HTR-8/SVneo (cell line): Measurements from ENCODE around the gene TUSC7.

ENCODE experiments used
- DNase-seq: peaks from one replicate; pipeline ENCODE4 v3.0.0; 2011; ENCODE audit warnings: low spot score, mixed read lengths; ENCODE audit not compliant: insufficient read length
- FAIRE-seq: peaks from 2 replicates; lab custom pipeline; 2011; peaks lifted over from hg19 to GRCh38; lab: Jason Lieb, UNC

The TUSC7 gene

DNA sequence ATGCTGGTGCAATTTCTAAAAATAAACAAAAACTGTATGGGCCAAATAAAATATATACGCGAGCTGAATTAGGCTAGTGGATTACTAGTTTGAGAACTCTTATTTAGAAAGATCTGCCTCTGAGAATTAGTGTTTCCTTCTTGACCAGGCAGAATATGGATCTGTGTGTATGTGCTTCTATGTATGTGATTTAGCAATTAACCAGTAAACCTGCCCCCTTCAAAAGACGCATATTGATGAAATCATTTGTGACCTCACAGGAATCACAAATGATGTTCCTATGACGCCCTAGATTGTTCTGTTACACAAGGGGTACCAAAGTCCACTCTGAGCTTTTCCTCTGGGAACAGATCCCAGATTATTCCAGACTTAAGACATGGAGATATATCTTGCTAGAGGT is at the start of gene TUSC7:
Gene TUSC7 (plus strand): TSS at position 301 of the 400 bp plus-strand sequence.
- FAIRE-seq (no peak), DNase-seq (no peak)

- FAIRE-seq: no peak
- DNase-seq: no peak
Measured at GRCh38 chr3:116661196-116661595, 48.4 kb upstream of the TUSC7 start.

- DNase-seq: no peak
- no peak for FAIRE-seq
Measured at GRCh38 chr3:116663161-116664110, 46.1 kb upstream of the TUSC7 start.

- DNase-seq: no peak
- FAIRE-seq: no peak
Measured at GRCh38 chr3:116667324-116667723, 42.3 kb upstream of the TUSC7 start.

GRCh38 chr3:116667791-116668190 is 41.8 kb upstream of the TUSC7 start:
- no peak for FAIRE-seq

DNA sequence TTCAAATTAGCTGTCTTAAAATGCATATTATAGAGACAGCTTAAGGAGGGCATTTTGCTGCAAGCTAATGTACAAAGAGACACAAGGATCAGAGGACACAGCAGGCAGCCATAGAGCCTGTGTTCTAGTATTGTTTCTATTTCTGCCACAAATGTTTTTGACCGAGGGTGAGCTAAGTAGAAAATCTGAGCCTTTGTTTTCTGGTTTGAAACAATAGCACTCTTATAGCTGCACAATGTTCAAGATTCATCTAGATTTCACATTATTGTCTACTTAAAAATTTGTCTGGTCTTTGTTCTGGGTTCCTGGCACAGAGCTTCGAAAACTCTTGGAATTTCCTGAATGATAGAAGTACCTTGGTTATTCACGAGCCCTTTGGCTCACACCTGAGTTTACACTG is 40.0 kb upstream of the TUSC7 start:
- FAIRE-seq (no peak), DNase-seq (no peak)

More at GRCh38 chr3:116667791-116668190, 41.8 kb upstream of the TUSC7 start:
- no peak for DNase-seq

GRCh38 chr3:116671151-116671550 is 38.4 kb upstream of the TUSC7 start:
- no peak for DNase-seq
- FAIRE-seq: no peak

- DNase-seq (no peak), FAIRE-seq (no peak)
Measured at GRCh38 chr3:116678853-116679252, 30.7 kb upstream of the TUSC7 start.

GRCh38 chr3:116691041-116691440 is 18.5 kb upstream of the TUSC7 start:
- FAIRE-seq (no peak), DNase-seq (no peak)

GRCh38 chr3:116701070-116701469 is 8.5 kb upstream of the TUSC7 start:
- FAIRE-seq: no peak
- no peak for DNase-seq

- no peak for DNase-seq
- FAIRE-seq: no peak
Measured at GRCh38 chr3:116702334-116702733, 7.2 kb upstream of the TUSC7 start.

GRCh38 chr3:116707531-116707930 is 2.0 kb upstream of the TUSC7 start:
- no peak for DNase-seq
- FAIRE-seq: no peak

DNA sequence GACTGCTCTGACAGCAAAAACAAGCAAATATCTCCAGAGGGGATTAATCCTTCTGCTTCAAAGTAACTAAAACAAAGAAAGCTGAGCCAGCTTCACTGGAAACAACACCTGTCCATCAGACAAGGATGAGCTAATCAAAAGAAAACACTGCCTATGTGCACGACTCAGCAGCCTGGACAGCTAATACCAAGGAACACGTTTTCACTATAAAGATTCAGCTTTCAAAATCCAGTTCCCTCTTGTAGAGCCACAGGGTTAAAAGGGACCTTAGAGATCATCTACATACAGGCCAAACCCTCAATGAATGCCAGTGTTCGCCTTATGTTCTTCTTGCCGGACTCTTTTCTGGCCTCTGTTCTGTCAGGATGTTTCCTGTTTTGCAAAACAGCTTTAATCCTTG is 6.9 kb downstream of the TUSC7 start:
- FAIRE-seq: no peak
- DNase-seq: no peak

DNA sequence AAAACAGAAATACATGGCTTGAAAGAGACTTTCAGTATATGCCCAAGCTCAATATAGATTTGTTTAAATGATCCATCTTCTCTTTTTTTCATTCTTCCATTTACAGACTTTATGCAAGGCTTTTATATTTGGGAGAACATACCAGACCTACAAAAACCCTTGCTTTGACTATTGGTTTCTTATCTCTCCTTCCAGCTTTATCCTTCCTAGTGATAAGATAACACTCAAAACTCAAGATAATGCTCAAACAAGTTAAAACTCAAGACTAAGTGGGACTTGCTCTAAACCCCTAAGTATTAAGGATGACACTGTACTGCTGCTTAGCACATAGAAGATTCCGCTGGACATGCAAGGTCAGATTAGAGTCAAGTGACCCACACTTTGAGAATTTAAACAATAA is 8.0 kb downstream of the TUSC7 start:
- DNase-seq (no peak), FAIRE-seq (no peak)

DNA sequence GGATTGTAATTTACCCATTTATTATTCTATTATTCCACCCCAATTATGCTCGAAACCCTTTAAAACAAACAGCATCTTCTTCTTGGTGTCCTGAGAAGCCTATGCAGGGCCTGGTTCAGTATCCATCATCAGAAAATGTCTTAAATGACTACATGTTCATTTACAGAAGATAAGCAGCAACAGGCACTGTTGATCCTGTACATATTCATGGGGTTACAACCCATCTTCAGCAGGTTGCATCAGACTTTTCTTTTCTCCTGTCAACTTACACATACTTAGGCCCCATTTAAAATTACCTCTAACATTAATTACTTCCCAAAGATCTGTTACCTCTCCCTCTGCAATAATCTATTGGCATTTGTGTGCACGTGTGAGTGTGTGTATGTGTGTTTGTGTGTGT is 18.9 kb downstream of the TUSC7 start:
- no peak for DNase-seq
- no peak for FAIRE-seq

- DNase-seq: no peak
- FAIRE-seq: no peak
Measured at GRCh38 chr3:116734243-116734642, 24.7 kb downstream of the TUSC7 start.

DNA sequence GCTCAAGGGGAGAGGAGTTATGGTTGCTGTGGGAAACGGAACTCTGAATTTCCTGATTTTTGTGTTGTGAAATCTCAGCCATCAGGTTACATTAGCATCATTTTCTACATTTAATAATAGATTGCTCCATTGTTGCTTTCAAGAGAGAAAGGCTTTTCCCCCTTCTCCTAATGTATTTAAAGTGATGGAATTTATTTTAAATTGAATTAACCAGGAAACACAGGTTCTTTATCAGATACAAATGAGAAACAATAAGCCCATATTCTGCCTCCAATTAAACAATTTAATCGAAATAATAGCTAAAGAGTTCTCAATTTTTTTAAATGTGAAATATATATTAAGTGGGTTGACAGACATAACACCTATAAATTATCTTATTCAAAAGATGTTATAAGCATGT is 30.1 kb downstream of the TUSC7 start:
- DNase-seq (no peak), FAIRE-seq (no peak)

GRCh38 chr3:116740293-116740692 is 30.7 kb downstream of the TUSC7 start:
- DNase-seq (no peak), FAIRE-seq (no peak)

GRCh38 chr3:116741467-116741866 is 31.9 kb downstream of the TUSC7 start:
- DNase-seq (no peak), FAIRE-seq (no peak)

DNA sequence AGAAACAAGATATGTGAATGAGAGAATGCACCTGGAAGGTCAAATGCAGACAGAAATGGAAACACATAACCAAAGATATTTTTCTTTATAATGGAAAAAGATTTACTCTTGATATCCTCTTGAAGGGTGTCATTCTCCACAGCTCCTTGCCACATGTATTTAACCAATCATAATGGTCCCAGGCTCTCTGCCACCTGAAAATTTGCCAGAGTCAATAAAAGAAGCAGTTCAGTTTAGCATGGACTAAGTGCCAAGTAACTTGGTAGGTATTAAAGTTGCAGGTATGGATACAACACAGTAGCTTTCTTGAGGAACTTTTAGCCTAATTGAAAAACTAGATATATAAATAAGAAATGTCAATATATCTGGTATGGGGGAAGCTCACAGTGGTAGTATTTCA is 33.5 kb downstream of the TUSC7 start:
- no peak for DNase-seq
- FAIRE-seq: no peak

- FAIRE-seq (no peak), DNase-seq (no peak)
Measured at GRCh38 chr3:116749388-116749787, 39.8 kb downstream of the TUSC7 start.

DNA sequence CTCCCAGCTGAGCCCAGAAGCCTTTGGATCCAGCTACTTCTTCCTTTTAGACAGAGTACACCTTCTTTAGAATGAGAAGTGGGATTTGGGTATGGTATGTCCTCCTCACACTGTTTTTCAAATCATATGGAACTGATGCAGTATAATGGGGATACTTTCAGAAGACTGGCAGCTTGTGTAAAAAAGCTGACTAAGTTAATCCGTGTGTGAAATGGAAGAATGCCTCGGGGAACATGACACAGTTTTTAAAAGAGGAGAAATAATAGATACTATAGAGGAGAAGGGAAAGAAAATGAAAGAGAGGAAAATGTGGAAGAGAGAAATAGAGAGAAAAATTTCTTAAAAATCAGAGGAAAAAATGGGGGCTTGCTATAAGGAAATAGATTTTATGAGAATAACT is 47.7 kb downstream of the TUSC7 start:
- no peak for FAIRE-seq
- DNase-seq: no peak
